Subcutaneous abdominal adipose tissue (tissue), 5 donors: Measurements from ENCODE around the gene PRKCA.
"Not testable (repeated sequence)": the region's sequence is repeated elsewhere in the genome, so short reads cannot be mapped to it uniquely, and the experiment has no call there.

Experiments used
- H3K27ac ChIP-seq: one replicate; pipeline ENCODE4 v1.7.0; 2013; ENCODE audit warnings: low read depth, mild to moderate bottlenecking, inconsistent platforms, low read length, moderate library complexity
- H3K27me3 ChIP-seq, 5 donors: one replicate each; pipeline ENCODE4 v1.7.0; 2013; ENCODE audit warnings: low read length in 5 of 5, inconsistent platforms in 1 of 5; ENCODE audit not compliant: control insufficient read depth in 5 of 5, insufficient read depth in 4 of 5
- H3K36me3 ChIP-seq, 5 donors: one replicate each; pipeline ENCODE4 v1.7.0; 2013; ENCODE audit warnings: low read length in 5 of 5; ENCODE audit not compliant: control insufficient read depth in 5 of 5, insufficient read depth in 5 of 5
- H3K4me1 ChIP-seq, 5 donors: one replicate each; pipeline ENCODE4 v1.7.0; 2013; ENCODE audit warnings: low read length in 5 of 5, mild to moderate bottlenecking in 3 of 5, moderate library complexity in 1 of 5; ENCODE audit not compliant: control insufficient read depth in 5 of 5, insufficient read depth in 5 of 5
- H3K4me3 ChIP-seq, 5 donors: one replicate each; pipeline ENCODE4 v1.7.0; 2013; ENCODE audit warnings: low read length in 5 of 5, low read depth in 1 of 5
- H3K9ac ChIP-seq, 5 donors: one replicate each; pipeline ENCODE4 v1.7.0; 2013; ENCODE audit warnings: low read length in 5 of 5, mild to moderate bottlenecking in 4 of 5, moderate library complexity in 3 of 5
- H3K9me3 ChIP-seq, 5 donors: one replicate each; pipeline ENCODE4 v1.7.0; 2013; ENCODE audit warnings: low read length in 5 of 5; ENCODE audit not compliant: control insufficient read depth in 5 of 5
- donor health status: healthy.
- donor health status: healthy.
- donor health status: healthy.
- donor health status: healthy.
- donor health status: healthy.

Gene PRKCA

GRCh38 chr17:66319226-66319625 is 16.8 kb downstream of the PRKCA start:
- H3K36me3 ChIP-seq = no peaks in the 10 kb centered on the region
- H3K27ac ChIP-seq = no peak overlapping the region
- no peaks in the 10 kb centered on the region for H3K4me1 ChIP-seq
- H3K4me3 ChIP-seq = no peak overlapping the region
- peaks cover 2 to 8% (median 5%) of the 10 kb centered on the region in 5 donors for H3K9me3 ChIP-seq
- no peak overlapping the region for H3K9ac ChIP-seq
- H3K27me3 ChIP-seq = no peaks in the 10 kb centered on the region

- H3K9ac ChIP-seq = no peak overlapping the region
- no peak overlapping the region for H3K27ac ChIP-seq
- H3K36me3 ChIP-seq = no peaks in the 10 kb centered on the region
- peaks cover 2 to 8% (median 5%) of the 10 kb centered on the region in 5 donors for H3K9me3 ChIP-seq
- no peaks in the 10 kb centered on the region for H3K27me3 ChIP-seq
- H3K4me1 ChIP-seq = no peaks in the 10 kb centered on the region
- H3K4me3 ChIP-seq = no peak overlapping the region
Observed at GRCh38 chr17:66322764-66323163, 20.4 kb downstream of the PRKCA start.

GRCh38 chr17:66324381-66325004 is 22.1 kb downstream of the PRKCA start:
- not testable (repeated sequence) for H3K27ac ChIP-seq, H3K36me3 ChIP-seq, H3K9ac ChIP-seq, H3K4me1 ChIP-seq, H3K4me3 ChIP-seq, H3K9me3 ChIP-seq, H3K27me3 ChIP-seq

DNA sequence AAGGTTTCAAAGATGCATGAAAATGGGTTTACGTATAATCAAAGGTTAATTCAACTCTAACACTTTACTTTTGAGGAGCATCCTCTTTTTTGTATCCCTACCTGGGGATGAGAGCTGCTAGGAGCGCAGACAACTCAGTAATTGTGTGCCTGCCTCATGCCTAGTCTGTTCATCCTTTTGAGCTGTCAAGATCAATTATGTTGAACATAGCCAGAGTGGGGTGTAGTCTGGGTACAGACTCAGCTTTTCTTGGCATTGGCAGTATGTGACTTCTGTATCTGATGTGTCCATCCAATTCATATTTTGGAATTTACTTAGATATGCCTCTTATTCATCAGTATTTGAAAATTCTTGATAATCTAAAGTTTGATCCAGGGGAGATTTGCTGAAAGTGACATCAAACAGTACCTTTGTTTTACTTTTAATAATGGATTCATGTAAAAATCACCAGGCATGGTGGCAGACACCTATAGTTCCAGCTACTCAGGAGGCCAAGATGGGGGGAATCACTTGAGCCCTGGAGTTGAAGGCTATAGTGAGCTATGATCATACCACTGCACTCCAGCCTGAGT is 24.1 kb downstream of the PRKCA start:
- Histone ChIP-seq H3K27me3 (no peaks in the 10 kb centered on the region), H3K4me1 (peaks cover 0 to 7% (median 3%) of the 10 kb centered on the region in 5 donors), H3K4me3 (no peak overlapping the region), H3K36me3 (no peaks in the 10 kb centered on the region), H3K27ac (no peak overlapping the region), H3K9me3 (peaks cover 2 to 6% (median 5%) of the 10 kb centered on the region in 5 donors), H3K9ac (no peak overlapping the region)

- H3K36me3 ChIP-seq = no peaks in the 10 kb centered on the region
- H3K27me3 ChIP-seq = no peaks in the 10 kb centered on the region
- H3K27ac ChIP-seq = no peak overlapping the region
- no peak overlapping the region for H3K4me3 ChIP-seq
- H3K4me1 ChIP-seq = peaks cover 0 to 7% (median 4%) of the 10 kb centered on the region in 5 donors
- H3K9ac ChIP-seq = no peak overlapping the region
- H3K9me3 ChIP-seq = no peaks in the 10 kb centered on the region
Observed at GRCh38 chr17:66330646-66331037, 28.2 kb downstream of the PRKCA start.

GRCh38 chr17:66331038-66331816 is 28.8 kb downstream of the PRKCA start:
- H3K27me3 ChIP-seq = no peaks in the 10 kb centered on the region
- H3K9ac ChIP-seq = no peak overlapping the region
- H3K27ac ChIP-seq = no peak overlapping the region
- no peaks in the 10 kb centered on the region for H3K9me3 ChIP-seq
- H3K4me1 ChIP-seq = peaks cover 0 to 7% (median 4%) of the 10 kb centered on the region in 5 donors
- no peak overlapping the region for H3K4me3 ChIP-seq
- no peaks in the 10 kb centered on the region for H3K36me3 ChIP-seq

DNA sequence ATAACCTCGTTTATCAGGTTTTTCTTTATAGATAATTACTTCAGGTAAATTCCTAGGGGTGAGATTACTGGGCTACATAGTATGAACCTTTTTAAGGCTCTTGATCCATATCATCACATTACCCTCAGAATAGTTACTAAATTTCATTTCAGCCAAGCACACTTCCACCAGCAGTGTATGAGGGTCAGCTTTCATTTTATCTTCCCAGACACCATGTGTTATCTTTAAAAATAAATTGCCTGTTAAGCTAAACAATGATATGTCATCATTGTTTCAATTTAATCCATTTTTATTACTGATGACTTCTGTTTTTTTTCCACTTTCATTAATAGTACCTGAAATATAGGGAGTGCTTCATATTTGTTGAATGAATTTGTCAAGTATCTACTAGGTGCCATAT is 33.4 kb downstream of the PRKCA start:
- Histone ChIP-seq H3K9me3 (no peaks in the 10 kb centered on the region), H3K4me1 (peaks cover 0 to 20% (median 8%) of the 10 kb centered on the region in 5 donors), H3K4me3 (no peak overlapping the region)

DNA sequence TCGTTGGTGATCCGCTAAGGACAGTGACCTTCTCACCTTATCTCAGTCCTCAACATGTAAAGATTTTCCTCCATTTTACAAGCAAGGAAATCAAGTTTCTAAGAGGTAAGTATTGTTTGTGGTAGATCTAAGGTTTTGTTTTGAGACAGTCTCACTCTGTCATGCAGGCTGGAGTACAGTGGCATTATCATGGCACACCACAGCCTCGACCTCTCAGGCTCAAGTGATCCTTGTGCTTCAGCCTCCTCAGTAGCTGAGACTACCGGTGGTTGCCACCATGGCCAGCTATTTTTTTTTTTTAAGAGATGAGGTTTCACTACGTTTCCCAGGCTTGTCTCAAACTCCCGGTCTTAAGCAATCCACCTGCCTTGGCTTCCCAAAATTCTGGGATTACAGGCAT is 34.9 kb downstream of the PRKCA start:
- H3K4me3 ChIP-seq = no peak overlapping the region
- peaks cover 0 to 20% (median 8%) of the 10 kb centered on the region in 5 donors for H3K4me1 ChIP-seq
- H3K27me3 ChIP-seq = peaks cover 0 to 2% (median 0%) of the 10 kb centered on the region in 5 donors
- no peaks in the 10 kb centered on the region for H3K36me3 ChIP-seq
- H3K9ac ChIP-seq = no peak overlapping the region
- H3K27ac ChIP-seq = no peak overlapping the region
- no peaks in the 10 kb centered on the region for H3K9me3 ChIP-seq

More for the DNA sequence above, 33.4 kb downstream of the PRKCA start:
- Histone ChIP-seq H3K9ac (no peak overlapping the region), H3K27me3 (peaks cover 0 to 2% (median 0%) of the 10 kb centered on the region in 5 donors), H3K36me3 (no peaks in the 10 kb centered on the region), H3K27ac (no peak overlapping the region)

DNA sequence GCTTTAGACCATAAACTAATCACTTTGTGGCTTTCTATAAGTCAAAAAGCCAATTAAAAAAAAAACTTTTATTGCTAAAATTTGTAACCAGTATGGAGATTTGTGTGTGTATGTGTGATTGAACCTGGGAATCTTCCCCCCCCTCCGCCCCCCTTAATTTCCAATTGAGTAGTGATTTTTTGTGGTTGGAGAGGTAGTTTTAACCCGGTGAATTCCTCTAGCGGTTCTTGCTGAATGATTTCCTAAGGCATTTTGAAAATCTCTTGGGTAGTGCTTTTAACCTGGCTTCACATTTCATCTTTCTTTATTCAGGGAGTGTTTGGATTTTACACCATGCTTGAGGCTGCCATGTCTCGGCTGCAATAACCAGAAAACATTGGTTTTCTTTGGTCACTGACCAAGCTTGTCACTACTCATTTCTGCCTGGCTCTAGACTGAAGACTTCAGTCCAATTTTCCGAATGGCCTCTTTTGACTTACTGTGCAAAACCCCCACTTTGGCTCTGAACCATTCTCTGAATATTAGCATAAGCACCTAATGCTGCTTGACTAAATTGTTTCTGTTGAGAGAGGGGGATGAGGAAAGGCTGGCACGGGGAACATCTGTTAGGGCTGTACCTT is 35.6 kb downstream of the PRKCA start:
- Histone ChIP-seq H3K9ac (no peak overlapping the region), H3K36me3 (no peaks in the 10 kb centered on the region), H3K27ac (no peak overlapping the region), H3K9me3 (no peaks in the 10 kb centered on the region), H3K4me3 (no peak overlapping the region), H3K4me1 (peaks cover 0 to 20% (median 8%) of the 10 kb centered on the region in 5 donors), H3K27me3 (peaks cover 0 to 2% (median 0%) of the 10 kb centered on the region in 5 donors)

GRCh38 chr17:66338937-66339336 is 36.5 kb downstream of the PRKCA start:
- Histone ChIP-seq H3K9ac (no peak overlapping the region), H3K36me3 (no peaks in the 10 kb centered on the region), H3K4me3 (no peak overlapping the region), H3K9me3 (no peaks in the 10 kb centered on the region), H3K27ac (no peak overlapping the region), H3K27me3 (peaks cover 0 to 2% (median 0%) of the 10 kb centered on the region in 5 donors), H3K4me1 (peaks cover 0 to 20% (median 8%) of the 10 kb centered on the region in 5 donors)
